HUES6 (cell line): ENCODE results near the gene SMIM14.

ENCODE experiments used
- H3K27ac ChIP-seq: 2 replicates; pipeline ENCODE4 v1.7.0; 2013; ENCODE audit warnings: low read depth, mild to moderate bottlenecking, low read length, inconsistent platforms
- H3K27me3 ChIP-seq: 2 replicates; pipeline ENCODE4 v1.6.1; 2013; ENCODE audit warnings: low read length; ENCODE audit not compliant: control insufficient read depth, insufficient read depth
- H3K36me3 ChIP-seq: 2 replicates; pipeline ENCODE4 v1.6.1; 2013; ENCODE audit warnings: low read length; ENCODE audit not compliant: control insufficient read depth, insufficient read depth
- H3K4me1 ChIP-seq: 2 replicates; pipeline ENCODE4 v1.6.1; 2013; ENCODE audit warnings: low read length; ENCODE audit not compliant: control insufficient read depth, insufficient read depth
- H3K4me3 ChIP-seq: 2 replicates; pipeline ENCODE4 v1.5.1; 2013; ENCODE audit warnings: low read depth, low read length
- H3K9ac ChIP-seq: one replicate; pipeline ENCODE4 v1.6.1; 2013; ENCODE audit warnings: mild to moderate bottlenecking, low read length
- H3K9me3 ChIP-seq: 2 replicates; pipeline ENCODE4 v1.6.1; 2013; ENCODE audit warnings: low read depth, low read length; ENCODE audit not compliant: control insufficient read depth, insufficient read depth

Gene SMIM14

GRCh38 chr4:39596971-39597370 is 41.7 kb downstream of the SMIM14 start:
- no peak overlapping the region for H3K27ac ChIP-seq
- H3K27me3 ChIP-seq, result no peaks in the 10 kb centered on the region
- no peaks in the 10 kb centered on the region for H3K4me1 ChIP-seq
- no peaks in the 10 kb centered on the region for H3K9me3 ChIP-seq
- no peak overlapping the region for H3K9ac ChIP-seq
- H3K36me3 ChIP-seq, result peaks cover 12% of the 10 kb centered on the region; the same call in 1 of the 2 replicates
- no peak overlapping the region for H3K4me3 ChIP-seq

GRCh38 chr4:39591290-39591689 is 47.4 kb downstream of the SMIM14 start:
- H3K36me3 ChIP-seq, result no peaks in the 10 kb centered on the region
- no peak overlapping the region for H3K4me3 ChIP-seq
- H3K9me3 ChIP-seq, result no peaks in the 10 kb centered on the region
- no peak overlapping the region for H3K27ac ChIP-seq
- no peaks in the 10 kb centered on the region for H3K4me1 ChIP-seq
- H3K27me3 ChIP-seq, result no peaks in the 10 kb centered on the region
- no peak overlapping the region for H3K9ac ChIP-seq

- Histone ChIP-seq H3K9ac (no peak overlapping the region), H3K4me1 (no peaks in the 10 kb centered on the region), H3K4me3 (no peak overlapping the region), H3K27me3 (no peaks in the 10 kb centered on the region), H3K27ac (no peak overlapping the region), H3K9me3 (no peaks in the 10 kb centered on the region), H3K36me3 (no peaks in the 10 kb centered on the region)
Observed at GRCh38 chr4:39587881-39588280, 50.8 kb downstream of the SMIM14 start.

GRCh38 chr4:39574946-39575345 is 63.7 kb downstream of the SMIM14 start:
- no peaks in the 10 kb centered on the region for H3K27me3 ChIP-seq
- H3K9me3 ChIP-seq, result no peaks in the 10 kb centered on the region
- H3K4me1 ChIP-seq, result peaks cover 3% of the 10 kb centered on the region; the same call in 1 of the 2 replicates
- H3K36me3 ChIP-seq, result peaks cover 4% of the 10 kb centered on the region; the same call in 1 of the 2 replicates
- H3K9ac ChIP-seq, result no peak overlapping the region
- H3K4me3 ChIP-seq, result no peak overlapping the region
- H3K27ac ChIP-seq, result no peak overlapping the region

DNA sequence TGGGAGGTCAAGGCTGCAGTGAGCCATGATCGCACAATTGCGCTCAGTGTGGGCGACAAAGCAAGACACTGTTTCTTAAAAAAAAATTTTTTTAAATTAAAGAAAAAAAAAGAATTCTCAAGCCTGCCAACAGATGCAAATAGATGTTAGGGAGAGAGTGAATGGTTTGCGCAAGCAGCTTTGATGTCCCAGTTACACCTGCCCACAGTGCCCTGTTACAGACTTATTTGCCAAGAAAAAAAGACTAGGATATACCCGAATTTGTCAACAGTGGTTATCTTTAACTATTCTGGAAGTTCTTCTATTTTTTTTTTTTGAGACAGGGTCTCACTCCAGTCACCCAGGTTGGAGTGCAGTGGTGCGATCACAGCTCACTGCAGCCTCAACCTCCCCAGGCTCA is 67.2 kb downstream of the SMIM14 start:
- Histone ChIP-seq H3K9ac (no peak overlapping the region), H3K27me3 (no peaks in the 10 kb centered on the region), H3K4me3 (no peak overlapping the region), H3K27ac (no peak overlapping the region), H3K4me1 (peaks cover 3% of the 10 kb centered on the region; the same call in 1 of the 2 replicates), H3K36me3 (peaks cover 4% of the 10 kb centered on the region; the same call in 1 of the 2 replicates), H3K9me3 (no peaks in the 10 kb centered on the region)

DNA sequence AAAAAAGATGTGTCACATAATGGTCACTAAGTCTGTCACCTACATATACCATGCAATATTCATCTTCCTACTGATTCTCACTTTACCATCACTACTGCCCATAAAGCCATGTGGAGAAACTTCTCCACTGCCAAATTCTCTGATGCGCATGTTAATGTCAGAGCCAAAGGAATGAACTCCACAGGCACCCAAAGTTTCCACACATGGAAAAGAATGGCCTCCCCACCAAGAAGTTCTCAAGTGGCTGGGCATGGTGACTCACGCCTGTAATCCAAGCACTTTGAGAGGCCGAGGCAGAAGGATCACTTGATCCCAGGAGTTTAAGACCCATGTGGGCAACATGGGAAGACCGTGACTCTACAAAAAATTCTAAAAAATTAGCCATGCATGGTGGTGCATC is 67.6 kb downstream of the SMIM14 start:
- Histone ChIP-seq H3K9ac (no peak overlapping the region), H3K36me3 (peaks cover 8% of the 10 kb centered on the region), H3K9me3 (peaks cover 3% of the 10 kb centered on the region), H3K4me3 (no peak overlapping the region), H3K4me1 (peaks cover under 1% of the 10 kb centered on the region; the same call in 1 of the 2 replicates), H3K27ac (no peak overlapping the region), H3K27me3 (no peaks in the 10 kb centered on the region)

GRCh38 chr4:39569209-39569608 is 69.5 kb downstream of the SMIM14 start:
- H3K9ac ChIP-seq, result no peak overlapping the region
- peaks cover 20% of the 10 kb centered on the region for H3K36me3 ChIP-seq
- H3K27me3 ChIP-seq, result no peaks in the 10 kb centered on the region
- no peak overlapping the region for H3K4me3 ChIP-seq
- H3K4me1 ChIP-seq, result no peaks in the 10 kb centered on the region
- H3K9me3 ChIP-seq, result peaks cover 12% of the 10 kb centered on the region
- H3K27ac ChIP-seq, result no peak overlapping the region

GRCh38 chr4:39568805-39569204 is 69.9 kb downstream of the SMIM14 start:
- H3K36me3 ChIP-seq, result peaks cover 20% of the 10 kb centered on the region
- H3K27ac ChIP-seq, result no peak overlapping the region
- no peaks in the 10 kb centered on the region for H3K27me3 ChIP-seq
- H3K4me1 ChIP-seq, result no peaks in the 10 kb centered on the region
- peaks cover 12% of the 10 kb centered on the region for H3K9me3 ChIP-seq
- H3K4me3 ChIP-seq, result no peak overlapping the region
- H3K9ac ChIP-seq, result no peak overlapping the region

GRCh38 chr4:39565878-39566600 is 72.6 kb downstream of the SMIM14 start:
- Histone ChIP-seq H3K27ac (no peak overlapping the region), H3K9ac (no peak overlapping the region), H3K36me3 (peaks cover 16% of the 10 kb centered on the region), H3K4me3 (no peak overlapping the region), H3K9me3 (peaks cover 12% of the 10 kb centered on the region), H3K27me3 (no peaks in the 10 kb centered on the region), H3K4me1 (no peaks in the 10 kb centered on the region)

GRCh38 chr4:39563346-39563847 is 75.3 kb downstream of the SMIM14 start:
- Histone ChIP-seq H3K4me3 (no peak overlapping the region), H3K4me1 (no peaks in the 10 kb centered on the region), H3K9ac (no peak overlapping the region), H3K36me3 (peaks cover 16% of the 10 kb centered on the region), H3K27me3 (no peaks in the 10 kb centered on the region), H3K27ac (no peak overlapping the region), H3K9me3 (peaks cover 12% of the 10 kb centered on the region)

DNA sequence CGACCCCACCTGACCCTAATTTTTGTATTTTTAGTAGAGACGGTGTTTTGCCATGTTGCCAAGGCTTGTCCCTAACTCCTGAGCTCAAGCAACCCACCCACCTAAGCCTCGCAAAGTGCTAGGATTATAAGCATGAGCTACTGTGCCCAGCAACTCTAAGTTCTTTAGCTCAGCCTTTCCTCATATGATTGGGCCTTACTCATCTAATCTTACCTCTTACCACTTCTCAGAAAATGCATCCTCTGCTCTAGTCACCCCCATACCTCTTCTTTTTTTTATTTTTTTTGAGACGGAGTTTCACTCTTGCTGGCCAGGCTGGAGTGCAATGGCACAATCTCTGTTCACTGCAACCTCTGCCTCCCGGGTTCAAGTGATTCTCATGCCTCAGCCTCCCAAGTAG is 75.9 kb downstream of the SMIM14 start:
- H3K36me3 ChIP-seq, result peaks cover 16% of the 10 kb centered on the region
- peaks cover 12% of the 10 kb centered on the region for H3K9me3 ChIP-seq
- no peak overlapping the region for H3K9ac ChIP-seq
- H3K27ac ChIP-seq, result no peak overlapping the region
- no peak overlapping the region for H3K4me3 ChIP-seq
- H3K27me3 ChIP-seq, result no peaks in the 10 kb centered on the region
- no peaks in the 10 kb centered on the region for H3K4me1 ChIP-seq
